ENCODE results near the gene NEK2. TPM values are rescaled to one million over a fixed set of nuclear protein-coding genes. Genes with fewer than 3 reads are reported as not detected.

NEK2 gene
- total and polyA plus RNA-seq, 2 of the 13 experiments (the other 11 are each of a cell fraction or from before 2014, with no cell fraction given), result 10.9 to 40.8 TPM

DNA sequence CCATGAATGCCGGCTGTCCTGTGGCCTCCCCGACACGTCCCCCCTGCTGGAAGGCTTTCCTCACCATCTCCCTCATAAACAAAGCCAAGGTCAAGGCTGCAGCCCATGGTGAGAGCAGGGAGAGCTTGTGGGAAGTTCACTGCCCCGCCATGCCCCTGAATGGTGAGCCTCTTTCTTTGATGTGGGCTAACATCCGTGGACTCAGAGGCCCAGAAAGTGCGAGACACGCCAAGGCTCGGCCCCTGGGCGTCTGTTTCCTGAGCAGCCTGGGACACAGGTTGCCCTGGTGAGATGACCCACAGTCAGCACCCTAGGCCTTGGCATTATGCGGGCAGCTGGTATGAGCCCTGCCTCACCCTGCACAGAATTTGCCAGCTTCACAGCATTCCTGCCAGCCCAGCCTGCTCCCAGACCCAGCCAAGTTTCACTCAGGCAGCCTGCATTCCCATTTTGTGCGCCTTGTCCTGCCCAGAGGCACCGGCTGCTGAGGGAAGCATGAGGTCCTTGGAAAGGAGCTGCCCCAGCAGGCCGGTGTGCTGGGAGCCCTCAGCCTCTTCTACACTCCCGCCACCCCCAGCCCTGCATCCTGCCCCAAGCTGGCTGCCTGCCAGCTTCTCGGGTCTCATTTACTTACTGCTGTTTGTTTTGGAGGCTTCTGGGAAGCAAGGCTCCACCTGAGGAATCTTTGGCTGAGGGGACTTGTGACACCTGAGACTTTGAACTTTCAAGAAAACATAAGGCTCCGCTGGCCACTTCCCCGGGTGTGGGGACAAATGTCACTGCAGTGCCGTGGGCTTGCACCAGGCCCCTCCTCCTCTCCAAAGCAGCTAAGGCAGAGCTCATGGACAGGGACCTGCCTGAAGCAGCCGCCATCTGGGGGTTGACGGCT, 31.9 kb downstream of the NEK2 start (continued):
- TF ChIP-seq, protein P1, sequence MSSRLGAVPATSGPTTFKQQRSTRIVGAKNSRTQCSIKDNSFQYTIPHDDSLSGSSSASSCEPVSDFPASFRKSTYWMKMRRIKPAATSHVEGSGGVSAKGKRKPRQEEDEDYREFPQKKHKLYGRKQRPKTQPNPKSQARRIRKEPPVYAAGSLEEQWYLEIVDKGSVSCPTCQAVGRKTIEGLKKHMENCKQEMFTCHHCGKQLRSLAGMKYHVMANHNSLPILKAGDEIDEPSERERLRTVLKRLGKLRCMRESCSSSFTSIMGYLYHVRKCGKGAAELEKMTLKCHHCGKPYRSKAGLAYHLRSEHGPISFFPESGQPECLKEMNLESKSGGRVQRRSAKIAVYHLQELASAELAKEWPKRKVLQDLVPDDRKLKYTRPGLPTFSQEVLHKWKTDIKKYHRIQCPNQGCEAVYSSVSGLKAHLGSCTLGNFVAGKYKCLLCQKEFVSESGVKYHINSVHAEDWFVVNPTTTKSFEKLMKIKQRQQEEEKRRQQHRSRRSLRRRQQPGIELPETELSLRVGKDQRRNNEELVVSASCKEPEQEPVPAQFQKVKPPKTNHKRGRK (CRISPR knock-in tag; IDR thresholded peaks at IDR 0.05), result no peak
- TF ChIP-seq, protein P2, sequence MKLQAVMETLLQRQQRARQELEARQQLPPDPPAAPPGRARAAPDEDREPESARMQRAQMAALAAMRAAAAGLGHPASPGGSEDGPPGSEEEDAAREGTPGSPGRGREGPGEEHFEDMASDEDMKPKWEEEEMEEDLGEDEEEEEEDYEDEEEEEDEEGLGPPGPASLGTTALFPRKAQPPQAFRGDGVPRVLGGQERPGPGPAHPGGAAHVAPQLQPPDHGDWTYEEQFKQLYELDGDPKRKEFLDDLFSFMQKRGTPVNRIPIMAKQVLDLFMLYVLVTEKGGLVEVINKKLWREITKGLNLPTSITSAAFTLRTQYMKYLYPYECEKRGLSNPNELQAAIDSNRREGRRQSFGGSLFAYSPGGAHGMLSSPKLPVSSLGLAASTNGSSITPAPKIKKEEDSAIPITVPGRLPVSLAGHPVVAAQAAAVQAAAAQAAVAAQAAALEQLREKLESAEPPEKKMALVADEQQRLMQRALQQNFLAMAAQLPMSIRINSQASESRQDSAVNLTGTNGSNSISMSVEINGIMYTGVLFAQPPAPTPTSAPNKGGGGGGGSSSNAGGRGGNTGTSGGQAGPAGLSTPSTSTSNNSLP (IDR thresholded peaks at IDR 0.05; ENCODE audit: low read depth, low read length), result no peak
- no peak for TF ChIP-seq ZNF564 (CRISPR knock-in tag; IDR thresholded peaks at IDR 0.05)
- TF ChIP-seq, protein P3, sequence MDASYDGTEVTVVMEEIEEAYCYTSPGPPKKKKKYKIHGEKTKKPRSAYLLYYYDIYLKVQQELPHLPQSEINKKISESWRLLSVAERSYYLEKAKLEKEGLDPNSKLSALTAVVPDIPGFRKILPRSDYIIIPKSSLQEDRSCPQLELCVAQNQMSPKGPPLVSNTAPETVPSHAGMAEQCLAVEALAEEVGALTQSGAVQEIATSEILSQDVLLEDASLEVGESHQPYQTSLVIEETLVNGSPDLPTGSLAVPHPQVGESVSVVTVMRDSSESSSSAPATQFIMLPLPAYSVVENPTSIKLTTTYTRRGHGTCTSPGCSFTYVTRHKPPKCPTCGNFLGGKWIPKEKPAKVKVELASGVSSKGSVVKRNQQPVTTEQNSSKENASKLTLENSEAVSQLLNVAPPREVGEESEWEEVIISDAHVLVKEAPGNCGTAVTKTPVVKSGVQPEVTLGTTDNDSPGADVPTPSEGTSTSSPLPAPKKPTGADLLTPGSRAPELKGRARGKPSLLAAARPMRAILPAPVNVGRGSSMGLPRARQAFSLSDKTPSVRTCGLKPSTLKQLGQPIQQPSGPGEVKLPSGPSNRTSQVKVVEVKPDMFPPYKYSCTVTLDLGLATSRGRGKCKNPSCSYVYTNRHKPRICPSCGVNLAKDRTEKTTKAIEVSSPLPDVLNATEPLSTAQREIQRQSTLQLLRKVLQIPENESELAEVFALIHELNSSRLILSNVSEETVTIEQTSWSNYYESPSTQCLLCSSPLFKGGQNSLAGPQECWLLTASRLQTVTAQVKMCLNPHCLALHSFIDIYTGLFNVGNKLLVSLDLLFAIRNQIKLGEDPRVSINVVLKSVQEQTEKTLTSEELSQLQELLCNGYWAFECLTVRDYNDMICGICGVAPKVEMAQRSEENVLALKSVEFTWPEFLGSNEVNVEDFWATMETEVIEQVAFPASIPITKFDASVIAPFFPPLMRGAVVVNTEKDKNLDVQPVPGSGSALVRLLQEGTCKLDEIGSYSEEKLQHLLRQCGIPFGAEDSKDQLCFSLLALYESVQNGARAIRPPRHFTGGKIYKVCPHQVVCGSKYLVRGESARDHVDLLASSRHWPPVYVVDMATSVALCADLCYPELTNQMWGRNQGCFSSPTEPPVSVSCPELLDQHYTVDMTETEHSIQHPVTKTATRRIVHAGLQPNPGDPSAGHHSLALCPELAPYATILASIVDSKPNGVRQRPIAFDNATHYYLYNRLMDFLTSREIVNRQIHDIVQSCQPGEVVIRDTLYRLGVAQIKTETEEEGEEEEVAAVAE (CRISPR knock-in tag; IDR thresholded peaks at IDR 0.05; ENCODE audit: borderline replicate concordance), result 0 out of 2 replicates have a peak, but pooled peaks have one; percentile 65
- peak; percentile 71; the same call in 1 of the 2 replicates for TF ChIP-seq TCF7L2 (IDR thresholded peaks at IDR 0.05; ENCODE audit: low read depth, low read length)
- no peak for TF ChIP-seq MAFK (conservative IDR thresholded peaks at IDR 0.05 in 1 of 2, IDR thresholded peaks at IDR 0.05 in 1 of 2; ENCODE audit: low read length in 2 of 2)
- TF ChIP-seq ATF7 (IDR thresholded peaks at IDR 0.05), result no peak
- TF ChIP-seq ATF7 (CRISPR knock-in tag; IDR thresholded peaks at IDR 0.05), result peak; percentile 57; the same call in 1 of the 2 replicates
- TF ChIP-seq, protein P4, sequence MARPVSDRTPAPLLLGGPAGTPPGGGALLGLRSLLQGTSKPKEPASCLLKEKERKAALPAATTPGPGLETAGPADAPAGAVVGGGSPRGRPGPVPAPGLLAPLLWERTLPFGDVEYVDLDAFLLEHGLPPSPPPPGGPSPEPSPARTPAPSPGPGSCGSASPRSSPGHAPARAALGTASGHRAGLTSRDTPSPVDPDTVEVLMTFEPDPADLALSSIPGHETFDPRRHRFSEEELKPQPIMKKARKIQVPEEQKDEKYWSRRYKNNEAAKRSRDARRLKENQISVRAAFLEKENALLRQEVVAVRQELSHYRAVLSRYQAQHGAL (CRISPR knock-in tag; IDR thresholded peaks at IDR 0.05; ENCODE audit: not compliant biosample characterization), result no peak
- TF ChIP-seq, protein P5, sequence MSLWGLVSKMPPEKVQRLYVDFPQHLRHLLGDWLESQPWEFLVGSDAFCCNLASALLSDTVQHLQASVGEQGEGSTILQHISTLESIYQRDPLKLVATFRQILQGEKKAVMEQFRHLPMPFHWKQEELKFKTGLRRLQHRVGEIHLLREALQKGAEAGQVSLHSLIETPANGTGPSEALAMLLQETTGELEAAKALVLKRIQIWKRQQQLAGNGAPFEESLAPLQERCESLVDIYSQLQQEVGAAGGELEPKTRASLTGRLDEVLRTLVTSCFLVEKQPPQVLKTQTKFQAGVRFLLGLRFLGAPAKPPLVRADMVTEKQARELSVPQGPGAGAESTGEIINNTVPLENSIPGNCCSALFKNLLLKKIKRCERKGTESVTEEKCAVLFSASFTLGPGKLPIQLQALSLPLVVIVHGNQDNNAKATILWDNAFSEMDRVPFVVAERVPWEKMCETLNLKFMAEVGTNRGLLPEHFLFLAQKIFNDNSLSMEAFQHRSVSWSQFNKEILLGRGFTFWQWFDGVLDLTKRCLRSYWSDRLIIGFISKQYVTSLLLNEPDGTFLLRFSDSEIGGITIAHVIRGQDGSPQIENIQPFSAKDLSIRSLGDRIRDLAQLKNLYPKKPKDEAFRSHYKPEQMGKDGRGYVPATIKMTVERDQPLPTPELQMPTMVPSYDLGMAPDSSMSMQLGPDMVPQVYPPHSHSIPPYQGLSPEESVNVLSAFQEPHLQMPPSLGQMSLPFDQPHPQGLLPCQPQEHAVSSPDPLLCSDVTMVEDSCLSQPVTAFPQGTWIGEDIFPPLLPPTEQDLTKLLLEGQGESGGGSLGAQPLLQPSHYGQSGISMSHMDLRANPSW (CRISPR knock-in tag; IDR thresholded peaks at IDR 0.05; ENCODE audit: borderline replicate concordance), result no peak
- peak; percentile 75; the same call in 1 of the 2 replicates for TF ChIP-seq JUN (CRISPR knock-in tag; IDR thresholded peaks at IDR 0.05)
- TF ChIP-seq, protein P6, sequence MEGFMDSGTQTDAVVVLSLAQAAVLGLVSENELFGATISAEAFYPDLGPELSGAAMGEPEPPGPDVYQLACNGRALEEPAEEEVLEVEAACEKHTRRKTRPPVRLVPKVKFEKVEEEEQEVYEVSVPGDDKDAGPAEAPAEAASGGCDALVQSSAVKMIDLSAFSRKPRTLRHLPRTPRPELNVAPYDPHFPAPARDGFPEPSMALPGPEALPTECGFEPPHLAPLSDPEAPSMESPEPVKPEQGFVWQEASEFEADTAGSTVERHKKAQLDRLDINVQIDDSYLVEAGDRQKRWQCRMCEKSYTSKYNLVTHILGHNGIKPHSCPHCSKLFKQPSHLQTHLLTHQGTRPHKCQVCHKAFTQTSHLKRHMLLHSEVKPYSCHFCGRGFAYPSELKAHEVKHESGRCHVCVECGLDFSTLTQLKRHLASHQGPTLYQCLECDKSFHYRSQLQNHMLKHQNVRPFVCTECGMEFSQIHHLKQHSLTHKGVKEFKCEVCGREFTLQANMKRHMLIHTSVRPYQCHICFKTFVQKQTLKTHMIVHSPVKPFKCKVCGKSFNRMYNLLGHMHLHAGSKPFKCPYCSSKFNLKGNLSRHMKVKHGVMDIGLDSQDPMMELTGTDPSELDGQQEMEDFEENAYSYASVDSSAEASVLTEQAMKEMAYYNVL (CRISPR knock-in tag; IDR thresholded peaks at IDR 0.05; ENCODE audit: borderline replicate concordance), result peak; percentile 21; the same call in 1 of the 2 replicates

Data from HepG2 (cell line).